Stimulated activated CD8-positive, alpha-beta memory T cell treated with anti-CD3 and anti-CD28 coated beads, Interleukin-4, amount 100 ng/mL, for 4 hours (primary cell): Measurements from ENCODE around the gene GADL1.

Source experiments
- DNase-seq, 2 donors: peaks; one replicate each; pipeline ENCODE4 v3.0.0-alpha.2; 2020; ENCODE audit warnings: low read depth in 2 of 2, low spot score in 1 of 2

Gene GADL1

DNA sequence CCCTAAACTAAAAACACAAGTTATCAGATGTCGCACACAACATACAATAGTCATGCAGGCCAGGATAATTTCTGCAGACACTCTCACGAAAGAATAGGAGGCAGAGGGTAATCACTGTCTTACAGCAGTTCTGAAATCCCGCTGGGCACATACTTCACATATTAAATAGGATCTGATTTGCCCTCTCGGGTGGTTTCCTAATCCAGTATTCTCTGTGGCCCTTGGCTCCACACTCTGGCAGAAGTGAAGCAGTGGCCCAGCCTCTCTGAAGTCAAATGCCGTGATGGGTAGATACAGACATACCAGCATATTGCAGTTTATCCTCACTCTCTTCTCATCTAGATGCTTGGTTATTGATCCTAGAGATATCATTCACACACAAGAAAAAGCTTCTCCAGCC lies 19.0 kb downstream of the GADL1 start:
- DNase-seq, result no peak

DNA sequence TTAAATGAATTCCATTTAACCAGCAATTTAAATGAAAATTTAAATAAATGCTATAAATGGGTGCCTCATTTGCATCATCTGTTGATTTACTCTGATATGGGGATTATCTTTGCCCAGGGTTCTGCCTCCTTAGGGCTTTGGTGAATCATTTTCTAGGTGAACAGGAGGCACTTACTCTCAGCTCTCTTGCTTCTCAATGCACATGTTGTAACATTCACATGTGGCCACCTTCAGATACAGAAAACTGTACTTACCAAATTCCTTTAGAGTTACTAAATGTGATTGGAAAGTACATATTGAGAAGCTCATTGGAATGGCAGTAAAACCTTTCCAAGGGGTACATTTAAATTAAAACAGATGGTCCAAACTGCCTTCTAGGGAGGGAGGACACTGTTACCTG lies 20.8 kb downstream of the GADL1 start:
- no peak for DNase-seq

DNA sequence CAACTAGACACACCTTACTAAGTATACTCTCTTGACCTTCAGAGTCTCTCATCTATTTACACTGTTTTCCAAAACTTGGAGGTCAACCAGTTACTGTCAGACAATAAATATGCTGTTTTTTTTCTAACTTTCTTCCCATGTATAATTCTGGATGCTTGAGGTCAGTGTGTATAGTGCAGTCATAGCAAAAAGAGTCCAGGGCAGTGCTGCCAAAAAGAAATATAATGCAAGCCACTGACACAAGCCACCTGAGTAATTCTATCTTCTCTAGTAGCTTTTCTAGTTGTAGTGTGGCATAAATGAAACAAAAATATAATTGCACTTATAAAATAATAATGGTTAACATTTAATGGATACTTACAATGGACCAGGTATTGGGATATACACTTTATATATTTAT lies 21.6 kb downstream of the GADL1 start:
- no peak for DNase-seq

DNA sequence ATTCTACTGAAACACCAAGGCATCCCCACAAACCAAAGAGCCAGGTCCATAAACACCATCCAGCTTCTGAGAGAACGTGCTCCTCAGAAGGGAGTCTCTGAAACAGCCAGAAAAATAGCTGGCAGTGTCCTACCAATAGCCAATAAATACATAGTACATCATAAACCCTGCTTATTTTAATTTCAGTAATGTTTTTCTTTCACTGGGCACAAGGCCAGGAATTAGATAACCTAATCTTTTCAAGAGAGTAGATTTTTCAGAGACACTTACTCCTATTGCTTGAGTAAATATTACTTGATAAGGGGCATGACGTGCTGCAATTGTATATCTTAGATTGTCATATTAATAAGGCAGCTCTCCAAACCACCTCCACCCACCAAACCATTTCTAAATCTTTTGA lies 22.7 kb downstream of the GADL1 start:
- no peak for DNase-seq

DNA sequence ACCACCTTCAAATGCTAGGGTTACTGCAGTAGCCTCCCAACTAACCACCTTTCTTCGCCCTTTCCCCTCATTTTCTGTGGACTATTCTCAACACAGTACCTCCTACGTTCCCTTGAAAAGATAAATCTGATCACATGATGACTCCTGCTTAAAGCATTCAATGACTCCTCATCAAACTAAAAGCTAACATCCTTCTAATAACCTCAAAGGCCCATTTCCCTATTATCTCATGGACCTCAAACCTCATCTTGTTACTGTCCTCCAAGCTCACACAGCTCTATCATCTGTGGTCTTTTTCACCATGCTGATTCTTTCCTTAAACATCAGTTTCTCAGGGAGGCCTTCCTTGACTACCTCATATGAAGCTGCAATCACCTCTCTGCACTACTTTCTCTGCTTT lies 29.6 kb downstream of the GADL1 start:
- DNase-seq, result no peak

DNA sequence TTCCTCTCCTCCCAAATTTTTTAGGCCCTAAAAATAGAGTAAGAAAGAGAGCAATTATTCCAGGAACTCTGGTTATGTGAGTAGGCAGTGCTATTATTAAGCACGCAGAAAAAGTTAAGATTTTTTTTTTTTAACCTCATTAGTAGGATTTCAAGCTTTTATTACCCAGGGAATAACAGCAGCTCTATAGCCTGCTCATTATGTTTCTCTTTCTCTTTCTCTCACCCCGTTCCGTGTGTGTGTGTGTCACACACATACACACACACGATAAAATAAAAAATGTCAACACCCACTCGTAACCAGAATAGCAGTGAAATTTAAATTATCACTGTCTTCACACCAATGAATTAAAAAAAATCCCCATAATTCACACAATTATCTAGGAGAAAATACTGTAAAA lies 30.3 kb downstream of the GADL1 start:
- no peak for DNase-seq

DNA sequence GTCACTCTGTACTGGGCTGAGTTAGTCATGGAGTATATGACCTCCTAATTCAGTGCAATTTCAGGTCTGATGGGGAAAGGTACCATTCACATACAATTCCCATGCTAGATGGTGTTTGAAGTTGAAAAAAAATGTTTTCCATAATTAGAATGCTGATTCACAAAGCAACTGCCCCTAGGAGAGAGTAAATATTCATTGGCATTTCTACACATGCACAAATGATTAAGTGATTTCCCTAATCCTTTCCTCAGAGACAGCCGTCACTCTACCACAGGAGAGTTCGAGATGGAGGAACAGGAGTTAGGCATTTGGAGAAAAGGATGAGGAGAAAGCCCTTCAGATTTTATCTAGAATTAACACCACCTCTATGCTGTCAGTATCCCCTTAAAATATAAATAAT lies 32.5 kb downstream of the GADL1 start:
- no peak for DNase-seq

DNA sequence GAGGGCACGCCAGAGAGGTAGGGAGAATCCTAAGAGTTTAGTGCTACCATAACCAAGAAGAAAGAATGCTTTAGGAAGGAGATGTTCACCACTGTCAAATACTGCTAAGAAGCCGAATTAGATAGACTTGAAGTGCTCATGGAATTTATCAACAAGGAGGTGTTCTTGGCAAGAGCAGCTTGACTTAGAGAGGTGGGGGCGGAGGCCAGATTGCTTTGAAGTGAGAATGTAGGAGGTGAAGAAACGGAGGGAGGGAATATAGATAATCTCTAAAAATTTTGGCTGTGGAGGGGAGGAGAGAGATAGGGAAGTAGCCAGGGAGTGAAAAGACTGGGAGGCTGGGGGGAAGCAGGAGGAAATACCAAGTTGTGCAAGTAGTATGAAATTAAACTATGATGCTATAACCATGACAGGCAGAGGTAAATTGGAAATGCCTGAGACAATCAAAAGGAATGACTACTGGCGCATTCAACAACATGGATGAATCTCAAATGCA lies 35.5 kb downstream of the GADL1 start:
- DNase-seq, result no peak

DNA sequence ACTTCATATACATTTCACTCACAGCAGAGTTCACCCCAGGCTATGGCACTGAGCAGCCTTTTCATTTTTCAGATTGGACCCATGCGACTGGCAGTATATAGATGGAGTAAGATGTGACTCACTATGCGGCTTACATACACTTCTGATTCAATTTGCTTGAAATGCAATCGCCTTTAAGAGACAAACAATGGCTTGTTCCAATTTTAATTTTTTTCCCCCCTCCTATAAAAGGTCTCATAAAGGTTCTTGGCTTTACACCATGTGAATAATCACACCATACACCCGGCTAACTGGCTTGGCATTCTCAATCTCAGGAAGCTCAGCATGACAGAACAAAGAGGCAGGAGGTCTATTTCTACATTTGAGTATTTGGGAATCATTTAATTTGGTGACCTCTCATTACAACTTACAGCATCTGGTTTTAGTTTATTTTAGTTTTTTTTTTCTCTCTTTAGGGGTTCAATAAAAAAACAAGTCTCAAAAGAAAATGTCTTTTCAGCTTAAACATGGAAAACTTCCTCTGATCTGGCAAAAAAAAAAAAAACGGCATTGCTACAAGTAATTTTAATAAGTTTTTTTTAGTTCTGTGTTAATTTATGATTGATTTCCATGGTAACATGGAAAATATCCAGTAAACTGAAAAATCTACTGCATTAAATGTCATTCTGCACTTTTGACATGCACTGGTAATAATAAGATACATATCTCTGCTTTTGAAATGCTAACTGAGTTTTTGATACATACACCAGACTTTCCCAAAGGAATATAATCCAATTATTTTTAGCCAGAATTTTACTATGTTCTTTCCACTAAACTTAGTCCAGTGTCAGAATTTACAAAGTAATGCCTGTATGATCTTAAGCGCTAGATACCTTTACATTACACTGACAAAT lies 38.8 kb downstream of the GADL1 start:
- no peak for DNase-seq

DNA sequence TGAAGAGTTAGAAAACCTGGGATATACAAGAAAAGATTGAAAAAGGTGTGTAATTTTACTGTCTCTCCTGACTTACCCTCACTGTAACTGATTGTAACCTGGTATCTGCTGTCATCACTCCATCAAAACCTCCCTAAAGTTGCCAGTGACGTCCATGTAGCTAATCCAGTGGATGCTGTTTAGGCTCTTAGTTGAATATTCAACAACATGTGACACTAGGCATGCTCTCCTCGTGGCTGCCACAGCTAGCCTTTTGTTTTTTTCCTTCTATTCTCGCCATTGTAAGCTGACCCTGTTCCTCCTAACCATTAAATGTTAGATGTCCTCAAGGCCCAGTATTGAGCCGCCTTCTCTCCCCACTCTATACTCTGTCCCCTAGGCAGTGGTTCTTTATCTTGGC lies 41.6 kb downstream of the GADL1 start:
- no peak for DNase-seq

DNA sequence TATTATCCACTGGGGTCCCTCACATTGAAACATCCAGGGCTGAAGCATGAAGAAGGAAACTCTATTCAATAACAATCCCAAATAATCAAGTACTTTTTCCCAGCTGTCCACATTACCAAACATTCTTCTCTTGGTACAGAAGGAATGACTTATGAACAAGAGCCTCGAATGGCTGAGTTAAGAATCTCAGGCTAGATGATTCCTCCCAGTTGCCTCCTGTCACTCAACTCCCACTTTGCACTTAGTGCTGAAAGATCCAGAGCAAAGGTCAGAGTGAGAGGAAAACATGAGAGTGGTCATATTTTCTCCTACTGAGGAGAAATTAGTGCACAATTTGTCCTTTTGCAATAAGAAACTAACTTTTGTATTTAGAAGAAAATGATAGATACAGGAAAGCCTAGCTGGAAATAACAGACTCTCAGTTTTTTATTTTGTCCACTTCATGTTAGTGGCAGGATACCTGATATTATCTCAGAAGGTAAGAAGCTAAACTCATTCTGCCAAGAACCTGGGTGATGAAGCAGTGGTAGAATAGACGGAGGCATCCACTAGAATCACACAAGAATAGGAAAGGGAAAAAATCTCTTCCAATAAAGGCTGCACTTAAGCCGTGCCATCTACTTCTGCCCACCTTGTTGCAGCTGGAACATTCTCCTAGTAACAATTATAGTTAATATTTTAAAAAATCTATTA lies 46.2 kb downstream of the GADL1 start:
- DNase-seq, result no peak

DNA sequence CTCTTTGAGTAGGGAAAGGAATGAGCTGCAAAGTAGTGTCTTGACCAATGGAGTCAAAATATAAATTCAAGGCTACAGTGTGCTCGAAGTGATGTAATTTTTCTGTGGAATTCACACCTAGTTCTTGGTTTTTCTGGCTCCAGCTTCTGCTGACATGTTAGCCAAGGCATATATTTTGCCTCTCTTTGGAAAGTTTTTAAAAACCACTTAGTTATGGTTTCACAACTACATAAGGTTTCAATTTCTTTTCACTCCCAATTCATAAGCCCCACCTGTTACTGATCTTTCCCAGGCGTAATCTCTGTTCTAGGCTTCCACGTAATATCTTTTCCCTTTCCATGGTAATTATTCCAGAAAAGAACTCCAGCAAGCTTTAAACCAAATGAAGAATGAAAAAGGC lies 46.9 kb downstream of the GADL1 start:
- DNase-seq, result no peak

DNA sequence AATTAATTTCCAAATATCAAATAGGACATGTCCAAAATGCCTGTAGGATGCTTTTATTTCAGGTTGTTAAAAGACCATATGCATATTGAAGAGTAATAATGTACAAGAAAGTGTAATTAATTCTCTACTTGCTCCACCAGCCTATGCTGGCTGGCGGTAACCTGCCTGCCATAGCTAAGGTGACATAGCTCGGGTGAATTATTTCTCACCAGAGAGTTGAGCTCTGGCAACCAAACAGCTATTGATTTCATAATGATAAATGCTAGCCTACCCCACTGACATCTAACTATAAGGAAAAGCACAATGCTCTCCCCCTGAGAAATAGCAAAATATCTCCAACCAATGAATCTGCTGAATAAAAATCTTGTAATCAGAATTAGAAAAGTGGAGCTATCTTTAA lies 48.9 kb downstream of the GADL1 start:
- no peak for DNase-seq

DNA sequence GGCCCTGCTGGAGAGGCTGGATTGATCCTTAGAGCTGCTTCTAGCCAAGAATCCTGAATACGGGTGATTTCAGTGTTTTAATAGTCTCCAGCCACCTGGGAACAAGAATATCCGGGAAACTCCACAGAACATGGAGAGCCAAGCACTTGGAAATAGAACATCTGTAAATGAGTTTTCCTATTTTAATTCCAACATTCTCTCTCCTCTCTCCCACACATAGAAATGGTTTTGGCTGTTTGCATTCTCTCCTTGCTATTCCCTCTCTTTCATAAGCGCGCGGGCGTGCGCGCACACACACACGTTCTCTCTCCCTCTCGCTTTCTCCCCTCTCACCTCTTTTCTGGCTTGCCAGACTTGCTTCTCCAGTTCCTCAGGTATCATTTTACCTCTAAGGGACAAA lies 50.6 kb downstream of the GADL1 start:
- DNase-seq, result no peak

DNA sequence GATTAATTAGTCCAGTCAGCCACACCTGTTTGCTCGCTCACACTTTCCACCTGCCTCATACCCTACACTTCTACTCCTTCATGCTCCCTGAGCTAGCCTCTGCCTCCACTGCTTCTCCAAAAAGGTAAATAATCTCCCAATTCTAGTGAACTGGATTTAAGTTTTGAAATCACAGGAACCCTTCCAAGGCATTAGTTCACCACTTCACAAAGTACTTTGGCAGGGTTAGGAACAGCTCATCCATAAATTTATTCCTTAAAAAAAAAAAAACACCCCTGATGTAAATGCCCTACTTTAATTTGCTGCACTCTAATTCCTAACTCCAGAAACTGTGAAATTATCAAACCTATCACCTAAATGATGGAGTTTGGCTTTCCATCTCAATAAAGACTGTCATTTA lies 58.3 kb downstream of the GADL1 start:
- DNase-seq, result no peak

DNA sequence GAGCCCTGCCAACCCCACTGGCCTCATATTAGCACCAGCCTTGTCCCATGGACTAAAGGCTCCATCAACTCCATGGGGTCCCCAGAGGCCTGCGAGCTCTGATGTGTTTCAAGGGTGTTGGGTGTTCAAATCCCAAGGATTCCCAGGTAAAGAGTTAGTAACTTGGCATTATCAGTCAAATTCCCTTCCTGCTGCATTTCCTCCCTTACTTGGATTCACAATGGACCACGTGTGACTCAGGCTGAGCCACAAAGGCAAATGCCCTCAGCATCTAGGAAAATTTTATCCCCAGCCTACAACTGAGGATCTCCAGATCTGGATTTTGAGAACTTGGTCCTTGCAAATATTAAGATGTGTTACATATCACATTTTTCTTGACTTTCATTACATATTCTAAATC lies 58.8 kb downstream of the GADL1 start:
- no peak for DNase-seq

DNA sequence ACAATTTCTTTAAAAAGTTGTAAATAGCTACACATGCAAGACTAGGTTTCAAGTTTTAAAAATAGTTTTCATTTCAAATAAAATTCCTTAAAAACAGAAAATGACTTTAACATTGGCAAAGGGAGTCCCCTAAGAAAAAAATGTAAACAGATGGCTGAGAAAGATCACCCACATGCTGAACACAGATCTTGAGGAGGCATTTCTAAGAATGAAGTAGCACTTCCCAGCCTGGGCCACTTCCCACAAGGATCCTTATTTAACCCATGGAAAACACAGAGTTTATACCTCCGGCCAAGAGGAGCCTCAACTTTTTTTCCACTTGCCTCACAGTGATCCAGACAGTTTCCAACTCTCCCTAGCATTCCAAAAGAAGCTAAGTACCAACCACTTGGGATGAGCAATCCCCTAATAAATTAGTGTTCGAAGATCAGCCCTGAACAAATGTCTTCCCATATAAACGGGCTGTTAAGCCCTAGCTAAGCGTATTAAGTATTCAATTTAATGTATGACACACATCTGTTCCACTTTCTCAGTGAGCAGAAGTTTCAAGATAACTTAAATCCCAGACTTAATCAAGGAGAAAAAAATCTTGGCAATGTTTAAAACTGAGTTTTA lies 61.4 kb downstream of the GADL1 start:
- DNase-seq, result no peak

DNA sequence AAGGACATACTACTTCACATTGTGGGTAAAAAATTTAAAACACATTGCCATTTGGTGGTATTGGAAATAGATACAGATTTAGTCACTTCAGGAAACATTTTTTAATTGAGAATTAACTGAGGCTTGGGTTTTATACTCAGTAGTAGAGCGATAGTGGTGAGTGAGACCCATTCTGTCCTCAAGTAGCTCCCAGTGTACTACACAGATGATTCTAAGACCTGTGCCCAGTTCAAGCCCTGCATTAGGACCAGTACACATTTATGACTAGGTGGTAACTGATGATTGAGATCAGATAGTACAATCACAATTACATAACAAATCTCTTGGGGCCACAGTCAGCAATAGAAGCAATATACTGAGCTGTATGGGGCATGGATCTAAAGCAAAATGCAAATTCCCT lies 67.4 kb downstream of the GADL1 start:
- DNase-seq, result no peak

DNA sequence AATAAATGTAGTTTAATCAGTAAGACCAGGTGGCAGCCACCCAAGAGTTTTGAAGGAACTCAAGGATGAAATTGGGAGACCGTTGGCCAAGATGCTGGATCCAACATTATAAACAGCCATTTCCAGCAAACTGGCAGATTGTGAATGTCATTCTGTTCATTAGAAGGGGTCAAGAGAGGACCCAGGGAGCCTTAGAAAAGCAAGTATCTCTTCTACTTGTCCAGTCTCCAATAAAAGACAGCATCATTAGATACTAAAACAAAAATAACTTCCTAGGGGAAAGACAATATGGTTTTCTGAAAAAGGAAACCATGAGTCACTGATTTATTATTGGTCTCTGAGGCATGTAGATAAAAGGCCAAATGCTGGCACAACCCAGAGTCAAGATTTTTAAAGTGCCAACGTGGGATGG lies 67.9 kb downstream of the GADL1 start:
- DNase-seq, result no peak

DNA sequence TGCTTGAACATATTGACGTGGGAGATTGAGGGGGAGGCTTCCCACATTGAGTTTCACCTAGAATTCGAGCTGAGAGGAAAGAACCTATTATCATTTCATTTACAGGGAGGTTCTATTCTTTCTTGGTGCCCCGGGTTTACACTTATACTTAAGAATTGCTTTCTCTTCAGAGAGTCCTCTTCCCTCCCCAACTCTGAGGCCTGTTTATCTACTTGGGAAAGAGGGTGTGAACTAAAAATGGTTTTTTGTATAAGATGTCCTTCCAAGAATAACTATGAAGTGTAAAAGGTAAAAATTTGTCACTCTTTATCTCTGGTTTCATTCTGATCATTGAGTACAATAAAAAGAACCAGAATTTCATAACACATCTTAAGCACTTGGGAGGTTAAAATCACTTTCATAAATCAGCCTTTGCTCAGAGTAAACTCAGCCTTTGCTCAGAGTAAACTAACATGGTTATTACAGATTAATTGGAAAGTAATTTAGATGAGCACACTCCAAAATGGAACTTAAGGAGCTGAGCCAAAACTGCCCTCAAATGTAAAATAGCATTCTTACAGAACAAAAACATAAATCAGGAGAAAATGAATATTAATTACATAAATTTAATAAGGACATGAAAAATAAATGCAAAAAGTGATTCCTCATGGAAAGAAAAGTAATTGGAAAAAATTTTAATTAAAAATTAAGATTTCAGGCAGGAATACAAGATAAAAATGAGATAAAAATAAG lies 75.2 kb downstream of the GADL1 start:
- no peak for DNase-seq

DNA sequence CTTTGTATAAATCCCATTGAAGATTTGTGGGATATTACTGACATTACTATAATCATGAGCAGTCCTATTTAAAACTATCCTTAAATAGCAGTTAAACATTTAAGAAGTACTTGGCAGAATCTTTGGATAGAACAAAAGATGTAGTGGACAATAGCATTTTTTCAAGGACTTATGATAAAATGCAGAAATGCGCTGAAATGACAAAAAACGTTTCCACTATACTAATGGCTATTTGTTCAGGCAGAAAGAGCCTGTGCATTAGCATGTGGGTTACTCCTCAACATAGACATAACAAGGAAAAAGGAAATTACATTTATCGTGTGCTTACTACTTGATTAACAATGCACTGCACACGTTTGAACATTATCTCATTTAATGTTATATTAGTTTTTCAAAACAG lies 80.7 kb downstream of the GADL1 start:
- no peak for DNase-seq
